HepG2 (cell line): Measurements from ENCODE around the gene MXRA7. TPM values are rescaled to one million over a fixed set of nuclear protein-coding genes. Genes with fewer than 3 reads are reported as not detected.

ENCODE experiments used
- CREB1 ChIP-seq, 2 experiments: fragments of 450-650 bp in 1 of 2; IDR thresholded peaks; 2 replicates each; pipeline ENCODE4 v1.6.1; 2016 to 2017; ENCODE audit warnings: control low read depth in 1 of 2, mild to moderate bottlenecking in 1 of 2, missing compliant biosample characterization in 1 of 2, missing genetic modification characterization in 1 of 2
- KLF9 ChIP-seq: IDR thresholded peaks from 2 replicates; pipeline ENCODE4 v1.6.1; 2016; ENCODE audit warnings: low read depth
- NR2F2 ChIP-seq: IDR thresholded peaks from 2 replicates; pipeline ENCODE4 v1.6.1; 2012; ENCODE audit warnings: low read depth, inconsistent platforms, borderline replicate concordance
- ZNF558 ChIP-seq: sonication (generic); formaldehyde crosslinking; IDR thresholded peaks from 2 replicates; pipeline ENCODE4 v1.9.0; 2022; ENCODE audit warnings: mild to moderate bottlenecking, missing genetic modification reagents, borderline replicate concordance
- polyA plus RNA-seq, 8 experiments: library from polyadenylated mRNA; depleted of rRNA in 3 of 8; stranded (reverse) in 7 of 8; unstranded in 1 of 8; fragments of >200 nt; fragmentation: Illumina TruSeq in 4 of 8; extraction: Trizol in 4 of 8; gene quantifications; 2 replicates each; pipeline versions ENCODE4 v1.2.1 to v1.2.3, GENCODE V29; 2011 to 2016; ENCODE audit warnings: low read depth in 4 of 8, missing spikeins in 1 of 8, mixed read lengths in 1 of 8; ENCODE audit not compliant: insufficient read depth in 1 of 8
- total RNA-seq, 5 experiments: library from RNA; depleted of rRNA; stranded (reverse); fragments of >200 nt; fragmentation: Illumina TruSeq; extraction: Trizol; gene quantifications; 2 replicates each; pipeline ENCODE4 v1.2.3, GENCODE V29; 2016; ENCODE audit warnings: low read depth in 1 of 5
- TF ChIP-seq, protein P1 (sequence below): IDR thresholded peaks from 2 replicates; pipeline ENCODE4 v1.6.1; 2016; ENCODE audit warnings: low read depth, missing genetic modification reagents, missing compliant biosample characterization
- TF ChIP-seq, protein P2 (sequence below): sonication (generic); formaldehyde crosslinking; conservative IDR thresholded peaks from 2 replicates; pipeline ENCODE4 v1.8.0; 2022; ENCODE audit warnings: missing genetic modification reagents
- TF ChIP-seq, protein P3 (sequence below), 2 experiments: sonication (generic) in 1 of 2; formaldehyde crosslinking in 1 of 2; IDR thresholded peaks; 2 replicates each; pipeline versions ENCODE4 v1.6.1 to v1.9.0; 2014 to 2022; ENCODE audit warnings: antibody characterized with exemption in 1 of 2, borderline replicate concordance in 1 of 2, inconsistent platforms in 1 of 2, low read depth in 1 of 2, missing genetic modification reagents in 1 of 2
- TF ChIP-seq, protein P4 (sequence below): sonication (generic); formaldehyde crosslinking; IDR thresholded peaks from 2 replicates; pipeline ENCODE4 v1.4.0; 2020; ENCODE audit warnings: mild to moderate bottlenecking, missing genetic modification reagents
- TF ChIP-seq, protein P5 (sequence below), 2 experiments: sonication (generic) in 1 of 2; formaldehyde crosslinking in 1 of 2; IDR thresholded peaks; 2 replicates each; pipeline versions ENCODE4 v1.4.0 to v1.6.1; 2018 to 2020; ENCODE audit warnings: missing genetic modification reagents in 2 of 2, borderline replicate concordance in 1 of 2, low read depth in 1 of 2, mild to moderate bottlenecking in 1 of 2, missing biosample characterization in 1 of 2

The MXRA7 gene
- total and polyA plus RNA-seq, 2 of the 13 experiments (the other 11 are each of a cell fraction or from before 2014, with no cell fraction given), result 44.8 to 112 TPM

DNA sequence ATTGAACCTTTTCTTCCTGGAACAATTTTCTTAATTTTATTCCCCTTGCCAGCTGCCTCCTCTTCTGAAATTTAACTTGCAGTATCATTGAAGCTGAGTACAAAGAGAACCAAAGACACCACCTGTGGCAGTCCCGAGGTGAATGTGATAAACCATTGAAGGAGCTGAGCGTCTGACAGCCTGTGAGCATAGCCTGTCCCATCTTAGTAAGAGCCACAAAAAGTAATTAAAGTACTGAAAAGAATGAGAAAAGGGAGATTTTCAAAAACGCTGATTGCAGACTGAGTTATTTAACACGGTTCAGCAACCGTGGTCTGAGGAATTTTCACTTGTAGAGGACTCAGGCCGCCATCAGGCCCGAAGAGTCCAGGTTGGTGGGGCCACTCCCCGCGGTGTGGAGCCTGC, 40.0 kb downstream of the MXRA7 start (continued):
- TF ChIP-seq KLF9 (0 out of 2 replicates have a peak, but pooled peaks have one; percentile 27), CREB1 (IDR thresholded peaks at IDR 0.05) (no peak), CREB1 (CRISPR knock-in tag; IDR thresholded peaks at IDR 0.05) (0 out of 2 replicates have a peak, but pooled peaks have one; percentile 23), NR2F2 (0 out of 2 replicates have a peak, but pooled peaks have one; percentile 25), ZNF558 (CRISPR knock-in tag) (peak; percentile 92; the same call in 1 of the 2 replicates)
- TF ChIP-seq, protein P1, sequence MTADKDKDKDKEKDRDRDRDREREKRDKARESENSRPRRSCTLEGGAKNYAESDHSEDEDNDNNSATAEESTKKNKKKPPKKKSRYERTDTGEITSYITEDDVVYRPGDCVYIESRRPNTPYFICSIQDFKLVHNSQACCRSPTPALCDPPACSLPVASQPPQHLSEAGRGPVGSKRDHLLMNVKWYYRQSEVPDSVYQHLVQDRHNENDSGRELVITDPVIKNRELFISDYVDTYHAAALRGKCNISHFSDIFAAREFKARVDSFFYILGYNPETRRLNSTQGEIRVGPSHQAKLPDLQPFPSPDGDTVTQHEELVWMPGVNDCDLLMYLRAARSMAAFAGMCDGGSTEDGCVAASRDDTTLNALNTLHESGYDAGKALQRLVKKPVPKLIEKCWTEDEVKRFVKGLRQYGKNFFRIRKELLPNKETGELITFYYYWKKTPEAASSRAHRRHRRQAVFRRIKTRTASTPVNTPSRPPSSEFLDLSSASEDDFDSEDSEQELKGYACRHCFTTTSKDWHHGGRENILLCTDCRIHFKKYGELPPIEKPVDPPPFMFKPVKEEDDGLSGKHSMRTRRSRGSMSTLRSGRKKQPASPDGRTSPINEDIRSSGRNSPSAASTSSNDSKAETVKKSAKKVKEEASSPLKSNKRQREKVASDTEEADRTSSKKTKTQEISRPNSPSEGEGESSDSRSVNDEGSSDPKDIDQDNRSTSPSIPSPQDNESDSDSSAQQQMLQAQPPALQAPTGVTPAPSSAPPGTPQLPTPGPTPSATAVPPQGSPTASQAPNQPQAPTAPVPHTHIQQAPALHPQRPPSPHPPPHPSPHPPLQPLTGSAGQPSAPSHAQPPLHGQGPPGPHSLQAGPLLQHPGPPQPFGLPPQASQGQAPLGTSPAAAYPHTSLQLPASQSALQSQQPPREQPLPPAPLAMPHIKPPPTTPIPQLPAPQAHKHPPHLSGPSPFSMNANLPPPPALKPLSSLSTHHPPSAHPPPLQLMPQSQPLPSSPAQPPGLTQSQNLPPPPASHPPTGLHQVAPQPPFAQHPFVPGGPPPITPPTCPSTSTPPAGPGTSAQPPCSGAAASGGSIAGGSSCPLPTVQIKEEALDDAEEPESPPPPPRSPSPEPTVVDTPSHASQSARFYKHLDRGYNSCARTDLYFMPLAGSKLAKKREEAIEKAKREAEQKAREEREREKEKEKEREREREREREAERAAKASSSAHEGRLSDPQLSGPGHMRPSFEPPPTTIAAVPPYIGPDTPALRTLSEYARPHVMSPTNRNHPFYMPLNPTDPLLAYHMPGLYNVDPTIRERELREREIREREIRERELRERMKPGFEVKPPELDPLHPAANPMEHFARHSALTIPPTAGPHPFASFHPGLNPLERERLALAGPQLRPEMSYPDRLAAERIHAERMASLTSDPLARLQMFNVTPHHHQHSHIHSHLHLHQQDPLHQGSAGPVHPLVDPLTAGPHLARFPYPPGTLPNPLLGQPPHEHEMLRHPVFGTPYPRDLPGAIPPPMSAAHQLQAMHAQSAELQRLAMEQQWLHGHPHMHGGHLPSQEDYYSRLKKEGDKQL (CRISPR knock-in tag), result peak; percentile 3; the same call in 1 of the 2 replicates
- TF ChIP-seq, protein P2, sequence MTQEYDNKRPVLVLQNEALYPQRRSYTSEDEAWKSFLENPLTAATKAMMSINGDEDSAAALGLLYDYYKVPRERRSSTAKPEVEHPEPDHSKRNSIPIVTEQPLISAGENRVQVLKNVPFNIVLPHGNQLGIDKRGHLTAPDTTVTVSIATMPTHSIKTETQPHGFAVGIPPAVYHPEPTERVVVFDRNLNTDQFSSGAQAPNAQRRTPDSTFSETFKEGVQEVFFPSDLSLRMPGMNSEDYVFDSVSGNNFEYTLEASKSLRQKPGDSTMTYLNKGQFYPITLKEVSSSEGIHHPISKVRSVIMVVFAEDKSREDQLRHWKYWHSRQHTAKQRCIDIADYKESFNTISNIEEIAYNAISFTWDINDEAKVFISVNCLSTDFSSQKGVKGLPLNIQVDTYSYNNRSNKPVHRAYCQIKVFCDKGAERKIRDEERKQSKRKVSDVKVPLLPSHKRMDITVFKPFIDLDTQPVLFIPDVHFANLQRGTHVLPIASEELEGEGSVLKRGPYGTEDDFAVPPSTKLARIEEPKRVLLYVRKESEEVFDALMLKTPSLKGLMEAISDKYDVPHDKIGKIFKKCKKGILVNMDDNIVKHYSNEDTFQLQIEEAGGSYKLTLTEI (CRISPR knock-in tag), result no peak
- TF ChIP-seq, protein P3, sequence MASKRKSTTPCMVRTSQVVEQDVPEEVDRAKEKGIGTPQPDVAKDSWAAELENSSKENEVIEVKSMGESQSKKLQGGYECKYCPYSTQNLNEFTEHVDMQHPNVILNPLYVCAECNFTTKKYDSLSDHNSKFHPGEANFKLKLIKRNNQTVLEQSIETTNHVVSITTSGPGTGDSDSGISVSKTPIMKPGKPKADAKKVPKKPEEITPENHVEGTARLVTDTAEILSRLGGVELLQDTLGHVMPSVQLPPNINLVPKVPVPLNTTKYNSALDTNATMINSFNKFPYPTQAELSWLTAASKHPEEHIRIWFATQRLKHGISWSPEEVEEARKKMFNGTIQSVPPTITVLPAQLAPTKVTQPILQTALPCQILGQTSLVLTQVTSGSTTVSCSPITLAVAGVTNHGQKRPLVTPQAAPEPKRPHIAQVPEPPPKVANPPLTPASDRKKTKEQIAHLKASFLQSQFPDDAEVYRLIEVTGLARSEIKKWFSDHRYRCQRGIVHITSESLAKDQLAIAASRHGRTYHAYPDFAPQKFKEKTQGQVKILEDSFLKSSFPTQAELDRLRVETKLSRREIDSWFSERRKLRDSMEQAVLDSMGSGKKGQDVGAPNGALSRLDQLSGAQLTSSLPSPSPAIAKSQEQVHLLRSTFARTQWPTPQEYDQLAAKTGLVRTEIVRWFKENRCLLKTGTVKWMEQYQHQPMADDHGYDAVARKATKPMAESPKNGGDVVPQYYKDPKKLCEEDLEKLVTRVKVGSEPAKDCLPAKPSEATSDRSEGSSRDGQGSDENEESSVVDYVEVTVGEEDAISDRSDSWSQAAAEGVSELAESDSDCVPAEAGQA (IDR thresholded peaks at IDR 0.05; ENCODE audit: low read depth), result no peak
- TF ChIP-seq, protein P3 (CRISPR knock-in tag; IDR thresholded peaks at IDR 0.05; ENCODE audit: borderline replicate concordance), result 0 out of 2 replicates have a peak, but pooled peaks have one; percentile 30
- TF ChIP-seq, protein P4, sequence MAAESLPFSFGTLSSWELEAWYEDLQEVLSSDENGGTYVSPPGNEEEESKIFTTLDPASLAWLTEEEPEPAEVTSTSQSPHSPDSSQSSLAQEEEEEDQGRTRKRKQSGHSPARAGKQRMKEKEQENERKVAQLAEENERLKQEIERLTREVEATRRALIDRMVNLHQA (CRISPR knock-in tag), result 0 out of 2 replicates have a peak, but pooled peaks have one; percentile 4
- TF ChIP-seq, protein P5, sequence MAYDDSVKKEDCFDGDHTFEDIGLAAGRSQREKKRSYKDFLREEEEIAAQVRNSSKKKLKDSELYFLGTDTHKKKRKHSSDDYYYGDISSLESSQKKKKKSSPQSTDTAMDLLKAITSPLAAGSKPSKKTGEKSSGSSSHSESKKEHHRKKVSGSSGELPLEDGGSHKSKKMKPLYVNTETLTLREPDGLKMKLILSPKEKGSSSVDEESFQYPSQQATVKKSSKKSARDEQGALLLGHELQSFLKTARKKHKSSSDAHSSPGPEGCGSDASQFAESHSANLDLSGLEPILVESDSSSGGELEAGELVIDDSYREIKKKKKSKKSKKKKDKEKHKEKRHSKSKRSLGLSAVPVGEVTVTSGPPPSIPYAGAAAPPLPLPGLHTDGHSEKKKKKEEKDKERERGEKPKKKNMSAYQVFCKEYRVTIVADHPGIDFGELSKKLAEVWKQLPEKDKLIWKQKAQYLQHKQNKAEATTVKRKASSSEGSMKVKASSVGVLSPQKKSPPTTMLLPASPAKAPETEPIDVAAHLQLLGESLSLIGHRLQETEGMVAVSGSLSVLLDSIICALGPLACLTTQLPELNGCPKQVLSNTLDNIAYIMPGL (CRISPR knock-in tag; IDR thresholded peaks at IDR 0.05; ENCODE audit: borderline replicate concordance in 1 of 2, low read depth in 1 of 2), result 0 out of 4 replicates have a peak, but pooled peaks of 1 of the 2 experiments have one; percentile 56
